GM20000 (cell line): ENCODE data around the gene PKD1.

Experiments
- DNase-seq: peaks from one replicate; pipeline ENCODE4 v3.0.0; 2012; ENCODE audit warnings: low spot score
- TF ChIP-seq, protein P1 (sequence below): IDR thresholded peaks from 2 replicates; pipeline ENCODE4 v1.5.1; 2012; ENCODE audit warnings: mild to moderate bottlenecking, control low read depth; ENCODE audit errors: extremely low read depth, missing control alignments

The PKD1 gene

DNA sequence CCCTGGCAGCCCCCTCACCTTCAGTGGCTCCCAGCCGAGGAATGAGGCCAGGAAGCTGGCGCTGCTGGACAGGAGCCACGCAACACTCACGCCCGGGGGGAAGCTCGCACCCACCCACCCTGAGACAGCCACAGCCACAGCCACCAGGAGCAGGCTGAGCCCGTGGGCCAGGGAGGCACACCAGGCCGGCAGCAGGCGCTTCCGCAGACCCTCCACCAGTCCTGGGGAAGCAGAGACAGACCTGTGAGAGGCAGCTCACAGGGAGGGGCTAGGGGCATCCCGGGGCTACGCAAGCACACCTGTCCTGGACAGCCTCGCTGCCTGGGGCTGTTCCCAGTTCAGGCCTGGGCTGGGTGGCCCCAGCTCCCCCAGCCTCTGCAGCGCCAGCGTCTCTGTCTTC lies 41.9 kb downstream of the PKD1 start:
- TF ChIP-seq, protein P1, sequence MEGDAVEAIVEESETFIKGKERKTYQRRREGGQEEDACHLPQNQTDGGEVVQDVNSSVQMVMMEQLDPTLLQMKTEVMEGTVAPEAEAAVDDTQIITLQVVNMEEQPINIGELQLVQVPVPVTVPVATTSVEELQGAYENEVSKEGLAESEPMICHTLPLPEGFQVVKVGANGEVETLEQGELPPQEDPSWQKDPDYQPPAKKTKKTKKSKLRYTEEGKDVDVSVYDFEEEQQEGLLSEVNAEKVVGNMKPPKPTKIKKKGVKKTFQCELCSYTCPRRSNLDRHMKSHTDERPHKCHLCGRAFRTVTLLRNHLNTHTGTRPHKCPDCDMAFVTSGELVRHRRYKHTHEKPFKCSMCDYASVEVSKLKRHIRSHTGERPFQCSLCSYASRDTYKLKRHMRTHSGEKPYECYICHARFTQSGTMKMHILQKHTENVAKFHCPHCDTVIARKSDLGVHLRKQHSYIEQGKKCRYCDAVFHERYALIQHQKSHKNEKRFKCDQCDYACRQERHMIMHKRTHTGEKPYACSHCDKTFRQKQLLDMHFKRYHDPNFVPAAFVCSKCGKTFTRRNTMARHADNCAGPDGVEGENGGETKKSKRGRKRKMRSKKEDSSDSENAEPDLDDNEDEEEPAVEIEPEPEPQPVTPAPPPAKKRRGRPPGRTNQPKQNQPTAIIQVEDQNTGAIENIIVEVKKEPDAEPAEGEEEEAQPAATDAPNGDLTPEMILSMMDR: no peak

DNA sequence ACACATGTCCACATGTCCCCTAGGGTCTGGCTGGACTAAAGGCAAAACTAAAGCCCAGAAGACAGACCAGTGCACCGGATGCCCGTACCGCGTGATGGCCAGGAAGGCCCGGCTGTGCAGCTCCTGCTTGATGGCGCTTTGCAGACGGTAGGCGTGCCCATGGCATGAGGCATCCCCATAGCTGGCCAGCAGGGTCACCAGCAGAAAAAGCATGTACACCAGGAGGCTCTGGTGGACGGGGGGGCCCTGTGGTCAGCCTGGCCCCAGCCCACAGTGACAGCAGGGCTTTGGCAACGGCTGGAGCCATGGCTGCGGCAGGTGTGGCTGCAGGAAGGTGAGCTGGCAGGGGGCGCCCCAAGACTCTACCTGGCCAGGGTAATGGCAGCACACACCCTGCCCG lies 42.8 kb downstream of the PKD1 start:
- no peak for DNase-seq
- TF ChIP-seq, protein P1: no peak

More for the DNA sequence above, 41.9 kb downstream of the PKD1 start:
- no peak for DNase-seq

DNA sequence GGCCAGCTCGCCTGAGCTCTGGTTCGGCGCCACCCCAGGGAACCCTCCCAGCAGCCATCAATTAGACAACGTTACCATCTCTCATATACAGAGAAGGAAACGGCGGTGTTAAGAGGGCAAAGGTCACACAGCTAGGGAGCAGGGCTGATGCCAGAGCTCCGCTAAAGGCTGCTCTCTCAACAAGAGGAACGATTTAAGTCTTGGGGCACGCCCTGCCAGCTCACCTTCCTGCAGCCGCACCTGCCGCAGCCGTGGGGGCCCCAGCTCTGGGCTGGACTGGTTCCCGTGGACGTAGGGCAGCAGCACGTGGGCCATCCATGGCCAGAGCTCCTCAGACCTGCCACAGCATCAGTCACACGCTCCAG lies 43.5 kb downstream of the PKD1 start:
- TF ChIP-seq, protein P1: no peak
- DNase-seq: no peak

DNA sequence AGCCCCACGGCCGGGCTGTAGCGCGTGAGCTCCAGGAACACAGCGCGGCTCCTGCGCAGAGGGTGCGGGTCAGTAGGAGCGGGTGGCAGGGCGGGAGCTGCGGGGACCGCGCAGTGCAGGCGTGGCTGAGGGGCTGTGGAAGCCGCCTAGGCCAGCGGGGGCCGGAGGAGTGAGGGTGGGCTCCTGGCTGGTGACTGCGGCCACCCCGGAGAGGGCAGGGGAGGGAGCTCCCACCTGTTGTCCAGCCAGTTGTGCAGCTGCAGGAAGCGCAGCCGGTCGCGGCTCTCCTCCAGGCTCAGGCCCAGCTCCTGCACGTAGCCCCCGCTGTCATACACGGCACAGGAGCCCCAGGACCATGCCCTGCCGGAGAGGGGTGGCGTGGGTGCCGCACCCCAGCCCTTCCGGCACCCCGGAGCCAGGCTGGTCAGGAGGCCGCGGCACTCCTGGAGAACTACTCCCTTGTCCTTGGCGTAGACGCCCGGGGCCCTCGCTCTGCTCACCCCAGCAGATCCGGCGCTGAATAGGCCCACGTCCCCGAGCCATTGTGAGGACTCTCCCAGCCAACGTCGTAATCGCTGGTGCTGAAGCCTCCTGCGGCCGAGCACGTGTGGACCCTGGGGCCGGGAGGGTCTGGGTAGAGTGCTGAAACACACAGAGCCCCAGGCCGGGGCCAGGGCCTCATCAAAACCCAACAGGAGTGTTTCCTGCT lies 44.0 kb downstream of the PKD1 start:
- TF ChIP-seq, protein P1: no peak
- no peak for DNase-seq

DNA sequence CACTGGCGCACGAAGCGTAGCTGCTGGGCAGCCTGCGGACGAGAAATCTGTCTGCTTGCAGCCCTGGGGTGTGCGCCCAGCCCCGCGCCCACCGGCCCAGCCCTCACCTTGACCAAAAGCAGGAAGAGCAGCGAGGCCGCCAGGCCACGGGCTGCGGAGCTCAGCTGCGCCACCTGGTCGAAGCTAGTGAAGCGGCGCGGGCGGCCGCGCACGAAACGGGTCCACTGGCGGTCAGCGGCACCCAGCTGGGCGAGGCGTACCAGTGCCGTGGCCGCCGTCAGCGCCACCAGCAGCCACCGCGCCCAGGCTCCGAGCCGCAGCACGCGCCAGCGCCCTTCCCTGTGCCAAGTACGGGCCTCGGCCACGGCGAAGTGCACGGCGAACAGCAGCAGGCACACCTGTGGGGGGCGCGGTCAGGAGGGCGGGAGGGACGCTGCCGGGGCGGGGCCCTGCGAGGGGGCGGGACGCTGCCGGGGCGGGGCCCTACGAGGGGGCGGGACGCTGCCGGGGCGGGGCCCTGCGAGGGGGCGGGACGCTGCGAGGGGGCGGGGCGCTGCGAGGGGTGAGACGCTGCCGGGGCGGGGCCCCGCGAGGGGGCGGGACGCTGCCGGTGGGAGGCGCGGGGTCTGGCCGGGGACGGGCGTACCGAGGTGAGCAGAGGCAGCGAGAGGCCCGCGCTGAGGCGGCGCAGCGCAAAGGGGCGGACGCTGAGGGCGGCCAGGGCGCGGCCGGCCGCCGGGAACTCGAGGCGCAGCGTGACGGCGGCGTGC lies 44.7 kb downstream of the PKD1 start:
- TF ChIP-seq, protein P1: peak; percentile 14
- DNase-seq: peak; percentile 97

DNA sequence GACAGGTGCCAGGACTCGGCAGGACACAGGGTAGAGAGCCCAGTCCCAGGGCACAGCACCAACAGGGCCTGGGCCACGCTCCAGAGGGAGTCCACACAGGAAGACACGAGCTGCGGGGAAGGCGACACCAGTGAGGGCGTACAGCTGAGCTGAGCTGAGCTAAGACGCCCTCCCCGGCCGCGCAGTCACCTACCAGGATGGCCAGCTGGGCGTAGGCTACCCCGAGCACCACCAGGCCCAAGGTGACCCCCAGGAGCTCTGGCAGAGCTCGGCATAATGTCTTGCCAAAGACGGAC lies 45.3 kb downstream of the PKD1 start:
- TF ChIP-seq, protein P1: no peak
- DNase-seq: no peak

DNA sequence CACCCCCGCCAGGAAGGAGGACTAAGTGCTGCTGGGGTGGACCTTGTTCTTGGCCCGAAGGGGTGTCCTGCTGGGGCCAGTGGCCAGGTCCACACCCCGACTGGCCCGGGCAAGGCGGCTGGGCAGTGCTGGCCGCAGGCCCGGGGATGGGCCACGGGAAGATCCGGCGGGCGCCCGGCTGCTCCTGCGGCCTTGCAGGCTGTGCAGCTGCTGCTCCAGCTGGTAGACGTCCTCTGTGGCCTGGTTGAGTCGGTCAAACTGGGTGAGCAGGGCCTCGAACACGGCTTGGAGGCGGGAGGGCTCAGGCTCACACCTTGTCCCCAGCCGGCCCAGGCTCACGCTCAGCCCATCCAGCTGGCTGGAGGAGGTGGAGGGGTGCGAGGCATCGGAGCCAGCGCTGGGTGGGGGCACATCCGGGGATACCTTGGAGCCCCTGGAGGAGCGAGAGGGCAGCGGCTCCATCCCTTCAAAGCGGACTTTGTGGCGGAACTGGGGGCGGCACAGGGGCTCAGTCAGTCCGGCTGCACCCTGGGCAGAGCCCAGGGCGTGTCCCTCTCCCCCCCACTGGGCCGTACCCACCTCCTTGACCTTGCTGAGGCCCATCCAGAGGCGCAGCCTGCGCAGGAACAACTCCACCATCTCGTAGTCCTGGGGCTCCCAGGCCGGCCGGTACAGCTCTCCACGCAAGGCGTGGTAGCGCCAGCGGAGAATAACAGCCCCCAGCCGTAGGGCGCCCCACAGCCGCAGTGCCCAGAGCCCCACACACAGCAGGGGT lies 45.8 kb downstream of the PKD1 start:
- TF ChIP-seq, protein P1: no peak
- DNase-seq: no peak
